ENCODE results near the gene TMEM59. TPM values are rescaled to one million over a fixed set of nuclear protein-coding genes. Genes with fewer than 3 reads are reported as not detected.

Gene TMEM59
- total RNA-seq, 1 donor from 2014 or later, result 225 TPM

DNA sequence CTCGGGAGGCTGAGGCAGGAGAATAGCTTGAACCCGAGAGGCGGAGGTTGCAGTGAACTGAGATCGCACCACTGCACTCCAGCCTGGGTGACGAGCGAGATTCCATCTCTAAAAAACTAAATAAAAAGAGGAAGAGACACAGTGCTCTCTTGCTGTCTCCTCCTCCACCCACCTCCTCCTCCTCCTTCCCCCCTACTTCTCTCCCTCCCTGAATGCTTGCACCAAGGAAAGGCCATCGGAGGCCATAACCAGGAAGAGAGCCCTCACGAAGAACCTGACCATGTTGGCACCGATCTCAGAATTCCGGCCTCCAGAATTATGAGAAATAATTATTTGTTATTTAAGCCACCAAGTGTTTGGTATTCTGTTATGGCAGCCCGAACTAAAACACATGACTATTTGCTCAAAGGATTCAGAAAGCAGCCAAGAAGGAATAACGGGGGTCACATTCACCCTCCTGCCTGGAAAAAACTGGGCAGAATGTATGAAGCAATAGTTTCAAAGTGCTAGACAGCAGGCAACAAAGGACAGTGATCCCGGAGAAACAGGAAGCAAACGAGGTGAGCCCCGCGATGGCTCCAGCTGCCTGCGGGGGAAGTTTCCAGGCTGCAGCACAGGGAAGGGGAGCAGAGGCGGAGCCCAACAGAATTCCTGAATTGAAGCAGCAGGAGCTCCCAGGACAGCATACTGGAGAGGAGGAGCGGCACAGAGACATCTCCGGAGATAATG, 70.8 kb downstream of the TMEM59 start:
- Mint-ChIP-seq H3K27ac (peak overlapping the region; percentile 92), H3K36me3 (no peaks in the 10 kb centered on the region), H3K9me3 (no peaks in the 10 kb centered on the region), H3K4me3 (peak overlapping the region; percentile 58), H3K27me3 (ENCODE audit: low read depth) (no peaks in the 10 kb centered on the region), H3K4me1 (peaks cover 19% of the 10 kb centered on the region)
- no peak for TF ChIP-seq CTCF (IDR thresholded peaks at IDR 0.05; ENCODE audit: unreplicated experiment)
- DNase-seq (ENCODE audit: low spot score in 2 of 2, unreplicated experiment in 2 of 2), result peak in 1 of 2 experiments; percentile 54

DNA sequence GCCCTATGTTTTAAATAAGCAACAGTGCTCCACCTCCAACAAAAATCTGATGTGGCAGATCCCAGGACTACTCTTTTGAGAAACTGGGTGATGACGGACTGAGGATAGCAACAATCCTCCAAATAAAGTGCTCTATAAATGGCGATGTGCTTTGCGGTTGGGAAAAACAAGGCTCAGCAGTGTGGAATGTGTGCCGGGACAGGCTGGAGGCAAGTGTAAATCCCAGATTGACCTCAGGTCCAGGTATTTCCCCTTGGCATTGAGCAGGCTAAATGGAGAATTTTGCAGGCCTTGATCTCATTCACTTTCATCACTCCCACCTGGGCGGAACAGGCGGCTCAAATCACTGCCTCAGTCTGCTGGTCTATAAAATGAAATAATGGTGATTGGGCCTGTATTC, 71.8 kb downstream of the TMEM59 start:
- Mint-ChIP-seq H3K36me3 (no peaks in the 10 kb centered on the region), H3K27ac (peak overlapping the region; percentile 10), H3K4me1 (peaks cover 19% of the 10 kb centered on the region), H3K9me3 (no peaks in the 10 kb centered on the region), H3K4me3 (no peak overlapping the region), H3K27me3 (ENCODE audit: low read depth) (no peaks in the 10 kb centered on the region)
- DNase-seq (ENCODE audit: low spot score in 2 of 2, unreplicated experiment in 2 of 2), result no peak
- no peak for TF ChIP-seq CTCF (IDR thresholded peaks at IDR 0.05; ENCODE audit: unreplicated experiment)

DNA sequence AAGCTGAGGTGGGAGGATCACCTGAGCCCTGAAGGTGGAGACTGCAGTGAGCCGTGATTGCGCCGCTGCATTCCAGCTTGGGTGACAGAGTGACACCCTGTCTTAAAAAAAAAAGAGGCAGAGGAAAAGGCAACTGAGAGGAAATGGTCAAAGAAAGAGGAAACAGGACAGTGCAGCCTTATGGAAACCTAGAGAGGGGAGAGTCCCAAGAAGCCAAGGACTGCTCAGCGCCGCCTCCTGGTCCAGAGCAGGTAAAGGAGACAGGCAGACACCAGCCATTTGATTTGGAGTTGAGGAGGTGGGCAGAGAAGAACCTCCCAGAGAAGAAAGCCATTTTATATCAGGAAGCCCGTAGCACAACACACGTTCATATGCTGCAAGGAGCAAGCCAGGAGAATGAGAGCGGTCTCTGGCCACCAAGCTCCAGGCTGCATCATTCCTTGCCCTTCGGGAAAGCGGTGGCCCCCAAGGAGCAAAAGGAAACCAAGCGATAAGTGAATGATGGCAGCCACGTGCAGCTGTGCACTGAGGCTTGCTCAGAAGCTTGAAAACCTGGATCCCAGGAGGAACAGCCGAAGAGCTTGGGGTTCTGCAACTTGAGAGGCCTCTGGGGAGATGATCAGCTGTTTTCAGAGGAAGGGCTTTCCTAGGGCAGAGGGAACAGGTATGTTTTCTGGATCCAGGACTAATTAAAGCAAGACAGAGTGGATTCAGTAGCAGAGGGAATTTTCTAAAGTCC, 73.1 kb downstream of the TMEM59 start:
- Mint-ChIP-seq H3K36me3 (peaks cover 8% of the 10 kb centered on the region), H3K4me1 (peaks cover 19% of the 10 kb centered on the region), H3K9me3 (no peaks in the 10 kb centered on the region), H3K27me3 (ENCODE audit: low read depth) (no peaks in the 10 kb centered on the region), H3K27ac (no peak overlapping the region), H3K4me3 (no peak overlapping the region)
- no peak for TF ChIP-seq CTCF (IDR thresholded peaks at IDR 0.05; ENCODE audit: unreplicated experiment)
- no peak for DNase-seq (ENCODE audit: low spot score in 2 of 2, unreplicated experiment in 2 of 2)

Small RNA genes lying within 50 kb of the gene (microRNA-seq; reads per million reads assigned to microRNA genes)
- 5.9 reads per million, percentile 23 among the genes with 10 or more reads in this experiment for gene MIR4781

Other genes starting within 250 kb of the TMEM59 start
- 19.3 to 21.9 TPM (median 20.6 TPM) in 3 replicates for gene NDC1, start 214.9 kb downstream of the TMEM59 start, total RNA-seq
- 29.1 to 30.9 TPM (median 30.2 TPM) in 3 replicates for gene YIPF1, start 163.4 kb downstream of the TMEM59 start, total RNA-seq
- gene DIO1, start 159.0 kb downstream of the TMEM59 start, total RNA-seq, result not detected in 3 replicates
- gene IFT25, start 107.5 kb downstream of the TMEM59 start, total RNA-seq, result 36.8 to 38.2 TPM (median 37.0 TPM) in 3 replicates
- 42.1 to 43.4 TPM (median 43.2 TPM) in 3 replicates for gene LRRC42, start 106.9 kb downstream of the TMEM59 start, total RNA-seq
- gene LDLRAD1, start 35.0 kb downstream of the TMEM59 start, total RNA-seq, result not detected in 3 replicates
- 6.8 to 9.2 TPM (median 7.8 TPM) in 3 replicates for gene TCEANC2, start 404 bp upstream of the TMEM59 start, total RNA-seq
- not detected in 3 replicates for gene CDCP2, start 99.8 kb upstream of the TMEM59 start, total RNA-seq
- 8.5 to 10.4 TPM (median 10.3 TPM) in 3 replicates for gene CYB5RL, start 146.8 kb upstream of the TMEM59 start, total RNA-seq
- 54.9 to 57.6 TPM (median 56.9 TPM) in 3 replicates for gene MRPL37, start 147.0 kb upstream of the TMEM59 start, total RNA-seq